ENCODE measurements around the gene ATP2A3.

DNA sequence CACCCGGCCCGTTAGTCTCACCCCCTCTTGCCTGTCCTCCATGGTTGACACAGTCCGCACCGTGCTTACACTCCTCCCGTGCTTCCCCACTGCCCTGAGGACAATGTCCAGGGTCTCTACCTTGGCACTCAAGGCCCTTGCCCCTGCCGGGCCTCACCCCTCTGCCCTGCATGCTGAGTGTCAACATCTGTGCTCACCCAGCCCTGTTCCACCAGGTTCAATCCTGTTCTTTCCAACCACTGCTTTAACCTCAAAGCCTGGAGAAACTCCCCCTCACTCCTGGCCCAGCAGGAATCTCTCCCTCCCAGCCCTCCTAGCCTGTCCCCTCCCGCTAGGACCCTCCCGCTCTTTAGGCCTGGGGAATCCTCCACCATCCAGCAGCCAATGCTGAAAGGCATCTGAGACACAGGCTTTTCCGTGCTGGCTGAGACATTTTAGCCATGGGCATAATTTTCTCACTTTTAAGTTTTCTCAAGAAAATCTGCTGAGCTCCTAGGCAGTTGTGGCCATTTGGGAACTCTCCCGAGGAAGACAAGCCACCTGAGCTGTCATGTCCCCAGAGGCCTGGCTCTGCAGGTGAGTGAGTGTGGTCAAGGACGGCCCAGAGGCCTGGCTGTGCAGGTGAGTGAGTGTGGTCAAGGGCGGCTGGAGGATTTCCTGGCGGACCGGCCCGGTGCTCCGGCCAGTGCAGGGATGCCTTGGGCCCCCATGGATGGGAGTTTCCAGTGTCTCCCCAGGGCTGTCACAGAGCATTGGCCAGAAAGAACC lies 37.2 kb downstream of the ATP2A3 start:
- TF ChIP-seq, protein P1, sequence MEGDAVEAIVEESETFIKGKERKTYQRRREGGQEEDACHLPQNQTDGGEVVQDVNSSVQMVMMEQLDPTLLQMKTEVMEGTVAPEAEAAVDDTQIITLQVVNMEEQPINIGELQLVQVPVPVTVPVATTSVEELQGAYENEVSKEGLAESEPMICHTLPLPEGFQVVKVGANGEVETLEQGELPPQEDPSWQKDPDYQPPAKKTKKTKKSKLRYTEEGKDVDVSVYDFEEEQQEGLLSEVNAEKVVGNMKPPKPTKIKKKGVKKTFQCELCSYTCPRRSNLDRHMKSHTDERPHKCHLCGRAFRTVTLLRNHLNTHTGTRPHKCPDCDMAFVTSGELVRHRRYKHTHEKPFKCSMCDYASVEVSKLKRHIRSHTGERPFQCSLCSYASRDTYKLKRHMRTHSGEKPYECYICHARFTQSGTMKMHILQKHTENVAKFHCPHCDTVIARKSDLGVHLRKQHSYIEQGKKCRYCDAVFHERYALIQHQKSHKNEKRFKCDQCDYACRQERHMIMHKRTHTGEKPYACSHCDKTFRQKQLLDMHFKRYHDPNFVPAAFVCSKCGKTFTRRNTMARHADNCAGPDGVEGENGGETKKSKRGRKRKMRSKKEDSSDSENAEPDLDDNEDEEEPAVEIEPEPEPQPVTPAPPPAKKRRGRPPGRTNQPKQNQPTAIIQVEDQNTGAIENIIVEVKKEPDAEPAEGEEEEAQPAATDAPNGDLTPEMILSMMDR (conservative IDR thresholded peaks at IDR 0.05; ENCODE audit: low read length) = no peak
- TF ChIP-seq EZH2phosphoT487 (IDR thresholded peaks at IDR 0.05; ENCODE audit: borderline replicate concordance) = no peak
